ENCODE results near the gene FCER2. TPM values are rescaled to one million over a fixed set of nuclear protein-coding genes. Genes with fewer than 3 reads are reported as not detected.

Gene FCER2
- total RNA-seq, 3 donors from 2014 or later (not counting 1 experiment from before 2014, with no cell fraction given) = 0.52 to 1.2 (median 1.0) TPM

- no peaks in the 10 kb centered on the region for H3K36me3 ChIP-seq (ENCODE audit: control insufficient read depth, insufficient read depth, low read length)
- H3K4me1 ChIP-seq (ENCODE audit: control insufficient read depth, insufficient read depth, low read length) = no peaks in the 10 kb centered on the region
- peaks cover 12 to 16% of the 10 kb centered on the region in 2 donors for H3K27me3 Mint-ChIP-seq (ENCODE audit: low read depth in 2 of 2)
- H3K27ac ChIP-seq (ENCODE audit: low read length) = no peak overlapping the region
- H3K4me3 Mint-ChIP-seq = no peak overlapping the region
- peaks cover 0 to 6% of the 10 kb centered on the region in 2 donors for H3K4me1 Mint-ChIP-seq
- H3K36me3 Mint-ChIP-seq = no peaks in the 10 kb centered on the region
- TF ChIP-seq, protein P1, sequence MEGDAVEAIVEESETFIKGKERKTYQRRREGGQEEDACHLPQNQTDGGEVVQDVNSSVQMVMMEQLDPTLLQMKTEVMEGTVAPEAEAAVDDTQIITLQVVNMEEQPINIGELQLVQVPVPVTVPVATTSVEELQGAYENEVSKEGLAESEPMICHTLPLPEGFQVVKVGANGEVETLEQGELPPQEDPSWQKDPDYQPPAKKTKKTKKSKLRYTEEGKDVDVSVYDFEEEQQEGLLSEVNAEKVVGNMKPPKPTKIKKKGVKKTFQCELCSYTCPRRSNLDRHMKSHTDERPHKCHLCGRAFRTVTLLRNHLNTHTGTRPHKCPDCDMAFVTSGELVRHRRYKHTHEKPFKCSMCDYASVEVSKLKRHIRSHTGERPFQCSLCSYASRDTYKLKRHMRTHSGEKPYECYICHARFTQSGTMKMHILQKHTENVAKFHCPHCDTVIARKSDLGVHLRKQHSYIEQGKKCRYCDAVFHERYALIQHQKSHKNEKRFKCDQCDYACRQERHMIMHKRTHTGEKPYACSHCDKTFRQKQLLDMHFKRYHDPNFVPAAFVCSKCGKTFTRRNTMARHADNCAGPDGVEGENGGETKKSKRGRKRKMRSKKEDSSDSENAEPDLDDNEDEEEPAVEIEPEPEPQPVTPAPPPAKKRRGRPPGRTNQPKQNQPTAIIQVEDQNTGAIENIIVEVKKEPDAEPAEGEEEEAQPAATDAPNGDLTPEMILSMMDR (IDR thresholded peaks at IDR 0.05) = no peak
- no peak for ATAC-seq
- no peak overlapping the region for H3K27ac Mint-ChIP-seq
- 67% methylated on average over 5 of the region's 5 CpGs for WGBS (ENCODE audit: insufficient coverage)
- H3K27me3 ChIP-seq (ENCODE audit: control insufficient read depth, insufficient read depth, low read length) = no peaks in the 10 kb centered on the region
- H3K9me3 ChIP-seq (ENCODE audit: control insufficient read depth, insufficient read depth, low read length) = no peaks in the 10 kb centered on the region
- no peak for DNase-seq
- H3K4me3 ChIP-seq (ENCODE audit: low read length) = no peak overlapping the region
- peaks cover 0 to 3% of the 10 kb centered on the region in 2 donors for H3K9me3 Mint-ChIP-seq
- intact Hi-C loops (cut with micrococcal nuclease) = no loop called here
Observed at GRCh38 chr19:7744199-7744786, 42.4 kb upstream of the FCER2 start.

DNA sequence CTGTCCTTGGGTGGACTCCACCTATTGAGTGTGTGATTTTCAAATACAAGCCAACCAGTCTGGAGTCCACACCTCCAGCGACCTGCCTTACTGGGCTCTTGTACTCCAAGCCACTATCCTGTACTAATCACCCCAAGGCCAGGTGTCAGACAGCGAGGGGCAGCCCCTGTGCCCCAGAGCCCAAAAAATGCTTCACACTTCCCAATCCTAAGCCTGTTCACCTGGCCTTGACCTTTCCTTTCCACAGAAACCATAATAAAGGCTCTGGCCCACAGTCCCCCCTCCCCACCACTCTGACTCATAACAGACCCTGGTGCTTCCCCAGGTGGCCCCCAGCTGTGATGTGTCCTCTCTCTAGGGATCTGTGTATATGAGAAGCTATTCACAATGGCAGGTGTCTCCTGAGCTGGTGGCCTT is 41.5 kb upstream of the FCER2 start:
- TF ChIP-seq, protein P1 (IDR thresholded peaks at IDR 0.05) = no peak
- no peak overlapping the region for H3K4me3 ChIP-seq (ENCODE audit: low read length)
- H3K4me3 Mint-ChIP-seq = no peak overlapping the region
- no peaks in the 10 kb centered on the region for H3K27me3 ChIP-seq (ENCODE audit: control insufficient read depth, insufficient read depth, low read length)
- H3K27me3 Mint-ChIP-seq (ENCODE audit: low read depth in 2 of 2) = peaks cover 12 to 19% of the 10 kb centered on the region in 2 donors
- 52% methylated on average over 2 of the region's 2 CpGs for WGBS (ENCODE audit: insufficient coverage)
- no peaks in the 10 kb centered on the region for H3K9me3 ChIP-seq (ENCODE audit: control insufficient read depth, insufficient read depth, low read length)
- no peaks in the 10 kb centered on the region for H3K4me1 ChIP-seq (ENCODE audit: control insufficient read depth, insufficient read depth, low read length)
- no peaks in the 10 kb centered on the region for H3K36me3 ChIP-seq (ENCODE audit: control insufficient read depth, insufficient read depth, low read length)
- H3K27ac ChIP-seq (ENCODE audit: low read length) = no peak overlapping the region
- ATAC-seq (no peak), DNase-seq (no peak)
- no peak overlapping the region for H3K27ac Mint-ChIP-seq
- H3K9me3 Mint-ChIP-seq = peaks cover 0 to 3% of the 10 kb centered on the region in 2 donors
- H3K4me1 Mint-ChIP-seq = peaks cover 0 to 6% of the 10 kb centered on the region in 2 donors
- intact Hi-C loops (cut with micrococcal nuclease) = no loop called here
- H3K36me3 Mint-ChIP-seq = no peaks in the 10 kb centered on the region

DNA sequence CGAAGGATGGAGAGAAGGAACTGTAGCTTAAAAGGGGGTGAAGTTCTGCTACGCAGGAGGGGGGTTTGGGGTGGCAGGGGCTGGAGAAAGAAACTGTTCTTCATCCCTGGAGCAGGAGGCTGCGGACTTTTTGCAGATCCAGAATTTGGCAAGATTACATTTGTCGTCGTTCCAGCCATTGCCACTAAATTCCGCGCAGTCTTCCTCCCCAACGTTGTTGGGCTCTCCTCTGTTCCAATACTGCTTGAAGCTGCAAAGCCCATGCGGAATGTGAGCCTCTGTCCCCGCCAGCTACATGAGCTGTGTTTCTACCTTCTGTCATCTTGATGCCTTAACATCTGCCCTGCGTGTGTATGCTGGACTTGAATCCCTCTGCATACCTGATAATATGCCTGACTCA is 41.1 kb upstream of the FCER2 start:
- Mint-ChIP-seq H3K4me1 (peaks cover 0 to 6% of the 10 kb centered on the region in 2 donors), H3K4me3 (no peak overlapping the region), H3K9me3 (peaks cover 0 to 1% of the 10 kb centered on the region in 2 donors), H3K27ac (no peak overlapping the region), H3K27me3 (ENCODE audit: low read depth in 2 of 2) (peaks cover 9 to 19% of the 10 kb centered on the region in 2 donors), H3K36me3 (no peaks in the 10 kb centered on the region)
- Histone ChIP-seq H3K27ac (ENCODE audit: low read length) (no peak overlapping the region), H3K9me3 (ENCODE audit: control insufficient read depth, insufficient read depth, low read length) (no peaks in the 10 kb centered on the region), H3K4me3 (ENCODE audit: low read length) (no peak overlapping the region), H3K27me3 (ENCODE audit: control insufficient read depth, insufficient read depth, low read length) (no peaks in the 10 kb centered on the region), H3K4me1 (ENCODE audit: control insufficient read depth, insufficient read depth, low read length) (no peaks in the 10 kb centered on the region), H3K36me3 (ENCODE audit: control insufficient read depth, insufficient read depth, low read length) (no peaks in the 10 kb centered on the region)
- intact Hi-C loops (cut with micrococcal nuclease) = no loop called here
- DNase-seq (no peak), ATAC-seq (no peak)
- TF ChIP-seq, protein P1 (IDR thresholded peaks at IDR 0.05) = no peak
- 86% methylated on average over 11 of the region's 11 CpGs for WGBS (ENCODE audit: insufficient coverage)

DNA sequence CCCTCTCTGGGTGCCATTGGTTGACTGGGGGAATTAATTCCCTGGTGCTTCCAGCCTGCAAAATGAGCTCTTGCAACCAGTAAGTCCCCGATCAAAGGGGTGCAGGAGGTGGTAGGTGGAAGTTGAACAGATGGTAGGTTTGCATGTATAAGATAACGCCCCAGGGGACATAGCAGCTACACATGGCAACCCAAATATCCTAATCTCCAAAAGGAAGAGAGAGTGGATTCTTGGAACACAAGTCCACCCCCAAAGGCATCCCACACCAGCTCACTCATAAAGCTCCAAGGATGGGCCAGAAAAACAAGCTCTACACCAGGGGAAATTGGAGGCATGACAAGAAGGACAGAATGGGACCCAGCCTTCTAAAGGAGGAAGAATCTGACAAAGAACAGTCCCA is 40.6 kb upstream of the FCER2 start:
- Mint-ChIP-seq H3K27ac (no peak overlapping the region), H3K36me3 (no peaks in the 10 kb centered on the region), H3K4me3 (no peak overlapping the region), H3K27me3 (ENCODE audit: low read depth in 2 of 2) (peaks cover 5 to 19% of the 10 kb centered on the region in 2 donors), H3K4me1 (peaks cover 0 to 6% of the 10 kb centered on the region in 2 donors), H3K9me3 (no peaks in the 10 kb centered on the region)
- H3K27ac ChIP-seq (ENCODE audit: low read length) = no peak overlapping the region
- no peaks in the 10 kb centered on the region for H3K4me1 ChIP-seq (ENCODE audit: control insufficient read depth, insufficient read depth, low read length)
- intact Hi-C loops (cut with micrococcal nuclease) = no loop called here
- H3K36me3 ChIP-seq (ENCODE audit: control insufficient read depth, insufficient read depth, low read length) = no peaks in the 10 kb centered on the region
- no peak overlapping the region for H3K4me3 ChIP-seq (ENCODE audit: low read length)
- H3K27me3 ChIP-seq (ENCODE audit: control insufficient read depth, insufficient read depth, low read length) = no peaks in the 10 kb centered on the region
- TF ChIP-seq, protein P1 (IDR thresholded peaks at IDR 0.05) = no peak
- 88% methylated on average over 1 of the region's 2 CpGs for WGBS (ENCODE audit: insufficient coverage)
- ATAC-seq = no peak
- DNase-seq = no peak
- no peaks in the 10 kb centered on the region for H3K9me3 ChIP-seq (ENCODE audit: control insufficient read depth, insufficient read depth, low read length)
